HG03139 (cell line): ENCODE results near the gene SHISA6.

Experiments used
- ATAC-seq: cut with Tn5 transposase; IDR thresholded peaks from one replicate; pipeline ENCODE4 v1.9.1; 2021; ENCODE audit not compliant: unreplicated experiment

SHISA6 gene

DNA sequence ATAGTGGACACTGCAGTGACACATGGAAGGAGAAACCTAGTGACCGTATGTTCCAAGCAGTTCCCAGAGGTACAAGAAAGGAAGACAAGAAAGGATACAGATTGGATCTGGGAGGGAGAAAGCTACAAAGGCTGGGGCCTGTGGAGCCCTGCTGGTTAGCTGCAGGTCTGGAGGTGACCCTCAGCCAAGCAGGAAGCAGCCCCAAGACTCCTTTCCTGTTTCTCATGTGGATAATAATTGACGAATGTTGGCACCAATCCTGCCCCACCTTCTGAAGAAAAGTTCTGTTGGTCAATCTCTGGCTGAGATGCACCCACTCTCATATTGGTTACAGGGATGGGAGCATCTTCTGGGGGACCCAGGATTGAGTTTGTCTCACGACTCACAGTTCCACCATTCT is 99.8 kb downstream of the SHISA6 start:
- ATAC-seq, result no peak

DNA sequence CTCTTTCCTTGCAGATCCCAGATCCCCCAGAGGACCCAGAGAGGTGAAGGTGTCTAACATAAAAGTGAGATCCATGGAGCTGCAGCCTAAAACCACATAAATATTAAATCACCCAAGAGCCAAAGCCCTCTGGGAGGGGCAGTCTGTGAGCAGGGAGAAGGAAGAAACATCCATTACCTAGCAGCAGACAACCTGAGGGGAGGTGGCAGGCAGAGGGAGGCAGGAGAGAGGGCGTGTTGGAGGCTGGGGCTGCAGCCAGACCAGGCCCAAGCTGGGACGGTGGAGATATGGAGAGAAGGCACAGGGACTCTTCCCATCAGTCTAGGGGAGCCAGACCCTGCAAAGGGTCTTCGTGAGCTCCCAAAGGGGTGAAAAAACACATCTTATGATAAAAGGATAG is 101.1 kb downstream of the SHISA6 start:
- no peak for ATAC-seq

DNA sequence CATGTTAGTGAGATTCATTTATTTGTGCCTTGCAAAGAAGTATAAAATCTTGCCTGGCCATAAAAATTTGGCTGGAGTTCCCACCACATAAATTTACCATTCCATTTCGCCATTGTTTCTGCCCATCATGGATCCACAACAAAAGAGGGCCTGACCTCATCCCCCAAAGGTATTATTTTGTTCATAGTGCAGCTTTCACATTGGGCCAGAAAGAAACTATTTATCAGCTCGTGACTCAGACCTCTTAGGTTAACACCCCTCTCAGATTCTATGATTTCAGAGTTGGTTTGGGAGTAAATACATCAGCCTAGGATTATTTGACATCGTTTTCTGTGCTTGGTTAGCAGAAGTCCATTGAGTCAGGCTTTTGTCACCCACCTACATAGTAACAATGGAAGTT is 108.1 kb downstream of the SHISA6 start:
- ATAC-seq, result no peak

DNA sequence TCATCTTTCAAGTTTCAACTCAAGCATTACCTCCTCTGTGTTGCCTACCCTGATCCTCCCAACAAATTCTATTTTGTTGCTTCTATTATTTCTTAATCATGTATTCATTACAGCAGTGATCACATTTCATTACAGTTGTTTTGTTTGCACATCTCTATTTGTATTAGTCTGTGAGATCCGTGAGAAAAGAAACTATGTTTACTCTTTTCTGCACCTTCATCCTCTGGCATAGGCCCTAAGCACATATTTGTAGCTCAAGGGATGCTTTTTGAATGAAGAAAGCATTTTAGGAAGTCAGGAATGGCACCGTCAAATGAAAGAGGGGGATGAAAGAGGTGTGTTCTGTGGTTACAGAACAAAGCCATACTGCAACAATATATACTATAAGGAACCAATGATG is 110.5 kb downstream of the SHISA6 start:
- no peak for ATAC-seq

DNA sequence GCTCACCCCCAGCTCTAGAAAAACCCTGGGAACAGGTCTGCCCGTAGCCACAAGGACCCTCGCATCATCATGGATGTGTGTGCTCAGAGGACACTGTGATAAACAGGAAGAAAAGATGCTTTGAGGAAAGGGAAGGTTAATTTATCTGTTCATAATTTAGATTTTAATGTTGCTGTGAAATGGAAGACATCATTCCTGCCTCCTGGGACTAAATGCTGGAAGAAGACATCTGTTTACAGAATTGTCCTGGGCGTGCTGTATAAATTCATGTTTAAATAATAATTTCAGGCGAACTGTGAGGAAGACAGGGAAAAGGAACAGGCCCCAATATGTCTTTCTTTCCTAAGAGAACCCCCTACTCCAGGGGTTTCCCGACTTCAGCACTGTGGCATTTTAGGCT is 112.6 kb downstream of the SHISA6 start:
- no peak for ATAC-seq

DNA sequence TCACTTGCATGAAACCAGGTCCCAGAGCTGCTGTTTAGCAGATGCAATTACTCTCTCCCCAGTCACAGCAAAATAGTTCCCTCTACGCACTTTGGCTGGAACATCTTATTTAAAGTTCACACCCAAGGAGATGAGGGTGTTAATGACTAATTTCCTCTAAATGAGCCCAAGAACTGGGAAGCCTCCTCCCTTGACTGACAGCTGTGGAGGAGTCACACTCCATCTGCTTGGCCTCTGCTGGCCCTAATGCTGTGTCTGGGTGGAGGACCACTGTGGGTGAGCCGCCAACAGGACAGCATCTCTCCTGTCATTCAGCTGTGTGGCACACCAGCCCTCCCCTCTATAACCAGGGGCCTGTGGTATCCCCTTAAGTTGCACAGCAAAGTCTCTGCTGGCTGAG is 115.4 kb downstream of the SHISA6 start:
- no peak for ATAC-seq

DNA sequence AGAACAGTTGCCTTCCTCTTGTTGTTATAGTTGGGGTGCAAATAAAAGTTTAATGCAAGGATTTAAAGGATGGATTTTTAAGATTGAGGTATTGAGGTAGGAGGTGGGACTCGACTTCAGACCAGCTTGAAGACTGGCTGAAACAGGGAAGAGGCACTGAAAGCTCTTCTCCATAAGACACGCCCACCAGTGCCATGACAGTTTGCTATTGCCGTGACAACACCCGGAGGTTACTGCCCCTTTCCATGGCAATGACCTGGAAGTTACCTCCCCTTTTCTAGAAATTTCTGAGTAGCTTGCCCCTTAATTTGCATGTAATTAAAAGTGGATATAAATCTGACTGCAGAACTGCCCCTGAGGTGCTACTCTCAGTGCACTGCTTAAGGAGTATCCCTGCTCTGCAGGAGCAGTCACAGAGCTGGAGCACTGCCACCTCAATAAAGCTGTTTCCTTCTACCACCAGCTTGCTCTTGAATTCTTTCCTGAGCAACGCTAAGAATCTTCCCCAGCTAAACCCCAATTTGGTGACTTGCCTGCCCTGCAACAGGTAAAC is 122.6 kb downstream of the SHISA6 start:
- no peak for ATAC-seq

DNA sequence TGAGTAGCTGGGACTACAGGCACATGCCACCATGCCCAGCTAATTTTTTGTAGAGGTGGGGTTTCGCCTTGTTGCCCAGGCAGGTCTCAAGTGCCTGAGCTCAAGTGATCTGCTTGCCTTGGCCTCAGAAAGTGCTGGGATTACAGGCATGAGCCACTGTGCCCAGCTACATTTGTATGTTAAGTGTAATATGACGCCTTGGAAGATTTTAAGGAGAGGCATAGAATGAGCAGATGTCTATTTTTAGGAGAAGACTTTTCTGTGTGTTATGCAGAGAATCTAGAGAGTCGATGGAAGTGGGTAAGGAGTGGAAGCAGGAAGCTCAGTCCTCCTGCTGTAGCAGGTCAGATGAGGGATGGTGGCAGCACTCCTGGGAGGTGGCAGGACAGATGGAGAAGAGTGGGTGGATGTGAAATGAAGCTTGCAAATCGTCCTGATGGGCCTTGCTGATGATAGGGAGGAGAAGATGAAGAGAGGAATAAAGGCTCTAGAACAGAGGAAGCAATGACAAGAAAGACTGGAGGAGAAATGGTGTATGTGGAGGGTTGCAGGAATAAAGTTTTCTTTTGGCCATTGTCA is 125.3 kb downstream of the SHISA6 start:
- ATAC-seq, result no peak

DNA sequence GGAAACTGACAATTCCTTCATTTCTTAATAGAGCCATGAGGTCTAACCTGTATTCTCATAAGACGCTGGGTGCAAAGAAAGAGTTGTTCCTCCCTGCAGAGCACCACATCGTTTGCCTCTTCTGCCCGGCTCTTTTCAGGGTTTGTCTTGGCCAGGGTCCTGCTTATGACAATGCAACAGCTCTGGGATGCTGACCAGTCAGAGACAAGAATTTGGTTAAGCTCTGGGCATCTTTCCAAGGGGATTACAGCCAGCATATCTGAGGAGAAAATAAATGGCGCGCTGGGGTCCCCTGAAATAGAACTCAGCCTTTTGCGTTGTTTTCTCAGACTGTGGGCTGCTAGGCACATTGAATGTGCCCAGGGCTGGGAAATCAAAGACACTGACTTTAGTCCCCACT is 128.6 kb downstream of the SHISA6 start:
- ATAC-seq, result no peak

DNA sequence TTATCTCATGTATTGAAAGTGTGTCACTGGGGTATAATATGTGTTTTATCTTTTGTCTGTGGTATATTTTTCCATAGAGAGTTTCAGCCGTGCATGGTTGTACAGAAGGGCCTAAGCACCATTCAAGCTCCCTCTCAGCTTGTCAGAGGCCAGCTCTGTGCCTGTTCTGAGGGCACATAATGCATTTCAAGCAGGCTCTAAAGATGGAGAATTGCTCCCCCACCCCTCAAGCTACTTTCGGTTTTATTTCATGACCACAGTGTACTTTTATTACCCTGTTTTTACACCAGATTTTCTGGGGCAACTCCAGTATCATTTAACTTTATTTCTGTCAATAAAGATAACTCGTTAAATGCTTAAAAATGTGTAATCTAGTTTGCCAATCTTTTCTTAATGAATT is 131.7 kb downstream of the SHISA6 start:
- no peak for ATAC-seq

DNA sequence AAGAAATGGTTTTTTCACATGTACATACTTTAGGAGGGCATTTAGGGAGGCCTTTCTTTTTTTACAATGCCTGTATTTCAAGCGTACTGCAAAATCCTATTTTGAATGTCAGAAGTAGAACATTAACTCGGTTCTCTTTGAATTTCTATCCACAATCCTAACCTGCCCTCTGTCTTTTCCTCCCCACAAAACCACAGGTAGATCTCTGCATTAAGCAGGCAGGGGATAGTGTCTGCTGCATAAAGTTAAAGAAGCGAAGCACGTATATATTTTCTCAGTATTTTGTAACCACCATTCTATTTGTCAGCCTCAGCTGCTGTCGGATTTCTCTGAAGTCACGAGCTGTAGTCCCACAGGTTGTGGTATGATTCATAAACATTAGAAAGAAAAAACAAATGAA is 137.5 kb downstream of the SHISA6 start:
- no peak for ATAC-seq

DNA sequence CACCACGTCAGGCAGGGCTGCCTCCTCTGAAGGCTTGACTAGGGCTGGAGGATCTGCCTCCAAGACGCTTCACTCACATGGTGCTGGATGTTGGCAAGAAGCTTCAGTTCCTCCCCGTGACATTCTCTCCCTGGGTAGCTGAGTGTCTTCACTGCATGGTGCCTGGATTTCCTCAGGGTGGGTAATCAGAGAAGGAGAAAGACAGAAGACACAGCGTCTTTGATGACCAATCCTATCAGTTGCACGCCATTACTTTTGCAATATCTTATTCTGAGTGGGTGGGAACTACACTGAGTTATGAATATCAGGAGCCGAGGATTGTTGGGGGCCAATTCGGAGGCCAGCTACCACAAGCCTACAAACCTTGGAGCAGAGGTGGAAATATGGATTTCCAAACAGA is 139.7 kb downstream of the SHISA6 start:
- no peak for ATAC-seq

DNA sequence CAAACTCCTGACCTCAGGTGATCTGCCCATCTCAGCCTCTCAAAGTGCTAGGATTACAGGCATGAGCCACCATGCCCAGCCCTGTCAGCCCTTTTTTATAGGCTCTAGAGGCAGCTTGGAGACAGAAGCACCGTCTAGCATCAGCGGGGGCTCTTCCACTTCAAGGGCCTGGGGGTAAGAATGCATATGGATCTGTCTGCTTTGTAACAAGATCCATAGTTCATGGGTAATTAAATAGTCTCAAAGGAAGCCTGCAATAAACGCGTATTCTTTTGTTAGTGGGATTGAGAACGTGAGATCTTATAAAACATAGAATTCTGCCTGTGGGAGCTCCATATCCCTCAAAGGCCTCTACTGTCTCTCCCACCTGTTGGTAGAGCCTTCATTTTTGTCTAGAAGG is 142.1 kb downstream of the SHISA6 start:
- no peak for ATAC-seq

DNA sequence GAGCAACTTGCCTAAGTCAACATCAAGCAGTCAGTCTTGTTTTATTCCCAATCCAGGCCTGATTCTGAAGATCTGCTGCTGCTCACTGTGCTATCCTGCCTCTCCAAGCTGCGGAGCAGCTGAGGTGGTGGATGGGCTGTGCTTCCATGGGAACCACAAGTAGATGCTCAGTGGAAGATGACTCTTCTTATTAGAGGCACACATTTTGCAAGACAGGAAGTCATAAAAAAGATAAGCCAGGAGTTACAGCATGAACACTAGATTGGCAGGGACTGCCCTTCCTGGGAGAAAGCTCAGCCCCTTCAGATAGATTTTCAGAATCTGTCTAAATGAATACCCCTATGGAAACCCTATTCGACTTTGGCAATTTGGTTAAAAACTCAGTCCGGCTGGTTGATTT is 143.1 kb downstream of the SHISA6 start:
- ATAC-seq, result no peak

DNA sequence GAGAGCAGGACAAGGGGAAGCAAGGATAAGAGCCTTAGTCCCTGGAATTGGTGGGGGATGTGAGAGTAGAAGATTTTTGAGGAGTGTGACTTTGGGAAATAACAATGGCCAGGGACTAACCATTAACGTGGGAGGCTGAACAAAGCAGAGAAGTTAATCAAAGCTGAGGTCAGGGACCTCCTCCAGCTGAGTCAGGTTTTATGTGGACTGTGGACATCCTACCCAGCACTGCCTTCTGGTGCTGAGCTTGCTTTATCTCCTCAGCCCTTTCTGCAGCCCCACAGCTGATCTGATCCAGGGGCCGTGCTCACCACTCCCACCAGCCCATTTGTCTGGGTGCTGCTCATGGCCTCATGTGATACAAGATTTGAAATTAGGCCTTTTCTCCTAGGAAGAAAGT is 146.6 kb downstream of the SHISA6 start:
- ATAC-seq, result no peak

DNA sequence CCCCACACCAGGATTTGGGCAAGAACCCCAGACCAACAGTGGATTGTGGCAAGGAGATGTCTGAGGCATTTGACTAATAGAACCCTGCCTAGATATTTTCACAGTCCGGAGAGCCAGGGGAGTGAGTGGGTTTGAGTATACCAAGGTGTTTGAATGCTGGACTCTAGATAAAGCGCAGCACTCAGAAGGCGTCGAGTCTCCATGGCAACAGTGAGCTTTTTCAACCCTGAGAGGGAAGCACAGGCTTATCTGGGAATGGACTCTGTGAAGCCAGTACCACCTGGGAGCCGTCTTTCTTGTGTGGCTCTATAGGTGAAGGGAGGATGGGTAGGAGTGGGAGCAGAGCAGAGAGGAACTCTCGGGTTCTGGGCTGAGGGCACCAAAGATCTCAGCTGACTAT is 147.0 kb downstream of the SHISA6 start:
- no peak for ATAC-seq

DNA sequence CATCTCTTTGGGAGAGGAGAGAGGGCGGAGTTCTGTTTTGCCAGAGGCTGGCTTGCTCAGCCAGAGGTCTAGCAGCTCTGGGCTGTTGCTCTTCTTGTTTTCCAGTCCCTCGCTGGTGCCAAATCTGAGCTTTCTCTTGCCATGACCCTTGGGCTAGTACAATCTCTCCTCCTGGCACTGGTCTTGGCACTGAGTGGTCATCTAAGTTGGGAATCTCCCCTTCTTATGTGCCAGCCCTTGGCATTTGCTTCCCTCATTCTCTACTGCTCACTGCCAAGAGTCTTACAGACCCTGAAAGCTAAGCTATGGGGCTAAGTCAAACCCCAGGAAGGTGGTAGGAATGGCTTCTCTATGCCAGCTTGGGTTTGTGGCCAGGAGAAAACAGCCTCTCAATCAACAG is 148.6 kb downstream of the SHISA6 start:
- ATAC-seq, result no peak

DNA sequence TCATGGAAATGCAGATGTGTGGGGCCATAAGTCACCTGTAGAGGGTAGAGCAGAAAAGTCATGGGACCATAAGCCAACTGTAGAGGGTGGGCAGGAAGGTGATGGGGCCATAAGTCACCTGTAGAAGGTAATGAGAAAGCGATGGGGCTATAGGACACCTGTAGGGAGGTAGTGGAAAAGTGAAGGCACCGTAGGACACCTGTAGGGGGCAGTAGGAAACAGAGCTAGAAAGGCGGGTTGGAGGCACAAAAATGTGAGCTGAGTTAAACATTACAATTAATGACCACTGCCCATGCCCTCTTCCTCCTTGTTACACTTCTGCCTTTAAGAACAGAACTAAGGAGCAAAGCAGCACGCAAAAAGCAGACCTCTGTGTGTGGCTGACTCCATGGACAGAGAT is 150.1 kb downstream of the SHISA6 start:
- no peak for ATAC-seq

DNA sequence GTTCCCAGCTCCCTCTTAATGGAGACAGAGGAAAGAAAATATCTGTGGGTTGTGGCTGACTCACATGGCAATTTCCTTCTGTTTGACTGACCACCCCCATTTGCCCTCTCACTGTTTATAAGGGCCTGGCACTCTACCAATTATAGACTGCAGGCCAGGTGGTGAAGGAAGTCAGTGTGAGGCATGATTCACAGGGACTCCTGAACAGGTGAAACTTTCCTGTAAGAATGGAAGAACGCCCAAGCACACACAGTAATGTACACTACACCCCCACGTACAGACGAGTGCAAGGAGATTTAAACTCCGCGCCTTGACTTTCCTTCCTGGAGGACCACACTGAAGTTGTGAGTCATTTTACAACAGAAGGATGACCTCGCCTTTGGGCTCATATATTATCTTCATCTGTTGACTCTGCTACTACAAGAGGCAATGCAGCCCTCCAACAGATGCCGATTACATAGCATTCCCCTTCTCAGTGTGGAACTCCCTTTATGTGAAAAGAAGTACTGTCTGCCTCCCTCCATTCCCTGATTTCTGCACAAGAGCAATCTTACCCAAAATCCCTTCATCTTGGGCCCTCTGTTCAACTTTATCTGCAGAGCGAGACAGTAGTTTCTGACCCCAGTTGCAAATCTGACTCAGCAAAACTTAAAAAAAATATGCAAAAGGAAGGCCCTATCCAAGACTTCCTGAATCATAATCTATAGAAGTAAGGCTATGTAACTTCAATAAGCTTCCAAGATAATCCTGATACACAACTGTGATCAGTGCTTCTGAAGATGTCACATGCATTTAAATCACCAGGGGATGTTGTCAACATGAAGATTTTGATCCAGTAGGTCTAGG is 163.6 kb downstream of the SHISA6 start:
- ATAC-seq, result no peak

DNA sequence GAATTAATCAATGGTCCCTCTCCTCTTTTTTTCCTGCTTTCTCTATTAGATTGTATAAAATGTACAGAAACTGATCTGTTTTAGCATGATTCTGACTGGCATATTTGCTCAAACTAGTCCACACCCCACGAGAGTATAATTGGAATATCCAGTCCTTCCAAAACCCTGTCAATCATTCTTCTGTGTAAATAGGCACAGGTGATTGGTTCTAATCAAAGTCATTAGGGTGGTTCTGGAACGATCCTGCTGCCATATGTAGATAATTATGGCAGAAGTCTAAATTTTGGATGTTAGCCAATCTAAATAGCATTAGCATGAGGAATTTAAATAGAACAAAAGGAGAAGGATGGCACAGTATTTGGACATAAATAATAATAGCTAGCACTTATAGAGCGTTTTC is 165.7 kb downstream of the SHISA6 start:
- no peak for ATAC-seq

DNA sequence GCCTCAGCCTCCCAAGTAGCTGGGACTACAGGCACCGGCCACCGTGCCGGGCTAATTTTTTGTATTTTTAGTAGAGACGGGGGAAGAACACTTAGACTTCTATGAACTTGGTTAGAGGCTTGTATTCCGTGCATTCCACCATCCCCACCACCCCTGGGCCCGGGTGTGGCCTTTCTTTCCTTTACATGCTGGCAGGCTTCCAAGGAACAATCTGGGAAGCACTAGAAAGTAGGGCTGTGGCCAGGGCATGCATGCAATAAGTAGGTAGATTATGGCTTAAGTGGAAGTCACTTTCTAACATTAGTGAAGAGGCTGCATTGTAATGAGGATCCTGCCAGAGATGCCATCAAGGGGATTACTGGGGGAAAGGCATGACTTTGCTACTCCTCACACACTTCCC is 171.6 kb downstream of the SHISA6 start:
- no peak for ATAC-seq

DNA sequence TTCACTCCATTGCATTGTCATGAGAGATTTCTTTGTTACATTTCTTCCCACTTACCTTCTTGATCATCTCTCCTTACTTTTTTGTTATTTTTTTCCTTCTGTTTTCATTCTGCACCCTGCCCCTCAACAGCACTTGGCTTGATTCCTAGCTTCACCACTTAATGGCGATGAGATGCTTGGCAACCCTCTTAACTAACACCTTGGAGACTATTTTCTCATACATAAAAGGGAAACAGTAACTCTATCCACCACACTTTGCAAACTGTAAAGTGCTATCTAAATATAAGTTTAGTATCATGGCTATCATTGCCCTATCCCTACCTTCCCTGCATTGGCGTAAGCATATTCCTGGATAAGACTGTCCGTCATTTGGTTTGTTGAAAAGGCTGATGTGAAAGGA is 177.3 kb downstream of the SHISA6 start:
- ATAC-seq, result no peak

DNA sequence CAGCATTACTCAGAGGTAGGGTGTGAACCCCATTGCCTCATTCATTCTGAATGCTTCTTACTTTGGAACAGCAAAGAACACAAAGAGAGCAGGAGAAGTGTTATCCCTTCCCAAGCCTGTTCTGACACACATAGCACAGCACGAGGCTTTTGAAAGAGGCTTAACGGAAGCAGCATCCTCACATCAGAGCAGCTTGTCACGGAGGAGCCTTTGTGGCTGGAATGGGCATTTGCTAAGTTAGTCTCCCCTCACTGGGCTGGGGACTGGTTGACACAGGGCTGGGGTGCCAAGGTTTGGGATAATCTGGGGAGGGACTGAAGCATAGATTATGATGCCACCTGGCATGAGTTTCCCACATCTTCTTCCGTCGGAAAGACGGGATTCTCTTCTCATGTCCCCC is 189.7 kb downstream of the SHISA6 start:
- no peak for ATAC-seq
